ENCODE data around the gene THUMPD1.
"Not testable (repeated sequence)": the region's sequence is repeated elsewhere in the genome, so short reads cannot be mapped to it uniquely, and the experiment has no call there.

Gene THUMPD1

GRCh38 chr16:20741554-20742285 lies at the start of gene THUMPD1:
TSS of gene THUMPD1 (minus strand) at chr16:20741818. CDS start at chr16:20741739, 79 bp downstream.
- Histone ChIP-seq H3K27me3 (ENCODE audit: insufficient read depth, low read length) (no peaks in the 10 kb centered on the region), H2AFZ (ENCODE audit: low read depth, low read length) (peak within 1 kb of the TSS; percentile 62), H3K4me3 (ENCODE audit: low read length) (peak within 1 kb of the TSS; percentile 97), H3K4me1 (ENCODE audit: insufficient read depth, low read length) (peaks cover 12% of the 10 kb centered on the region), H3K9me3 (ENCODE audit: low read length) (no peaks in the 10 kb centered on the region), H3K36me3 (ENCODE audit: insufficient read depth, low read length) (peaks cover 23% of the 10 kb centered on the region)

GRCh38 chr16:20789130-20789529 lies 47.5 kb upstream of the THUMPD1 start:
- H3K9me3 ChIP-seq (ENCODE audit: low read length), result no peaks in the 10 kb centered on the region
- no peaks in the 10 kb centered on the region for H3K4me1 ChIP-seq (ENCODE audit: insufficient read depth, low read length)

GRCh38 chr16:20784204-20784603 lies 42.6 kb upstream of the THUMPD1 start:
- Histone ChIP-seq H3K9me3 (ENCODE audit: low read length) (no peaks in the 10 kb centered on the region), H3K27me3 (ENCODE audit: insufficient read depth, low read length) (no peaks in the 10 kb centered on the region), H2AFZ (ENCODE audit: low read depth, low read length) (no peak overlapping the region), H3K4me3 (ENCODE audit: low read length) (no peak overlapping the region), H3K36me3 (ENCODE audit: insufficient read depth, low read length) (no peaks in the 10 kb centered on the region), H3K4me1 (ENCODE audit: insufficient read depth, low read length) (no peaks in the 10 kb centered on the region)

More at GRCh38 chr16:20789130-20789529, 47.5 kb upstream of the THUMPD1 start:
- H3K36me3 ChIP-seq (ENCODE audit: insufficient read depth, low read length), result no peaks in the 10 kb centered on the region
- no peaks in the 10 kb centered on the region for H3K27me3 ChIP-seq (ENCODE audit: insufficient read depth, low read length)
- H2AFZ ChIP-seq (ENCODE audit: low read depth, low read length), result no peak overlapping the region
- H3K4me3 ChIP-seq (ENCODE audit: low read length), result no peak overlapping the region

DNA sequence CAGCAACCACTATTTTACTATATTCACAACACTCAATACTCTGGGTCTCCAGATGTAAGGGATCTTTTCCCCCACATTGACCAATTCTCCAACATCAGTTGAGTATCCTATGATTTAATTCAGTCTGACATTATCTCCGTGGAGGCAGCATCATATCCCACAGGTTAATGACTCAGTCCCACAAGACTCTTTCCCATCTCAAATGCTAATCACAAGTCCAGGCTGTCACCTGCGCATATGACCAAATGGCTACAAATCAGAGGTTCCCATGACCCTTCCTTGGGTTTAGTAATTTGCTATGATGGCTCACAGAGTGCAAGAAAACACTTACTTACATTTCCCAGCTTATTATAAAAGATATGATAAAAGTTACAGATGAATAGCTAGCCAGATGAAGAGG lies 40.9 kb upstream of the THUMPD1 start:
- Histone ChIP-seq H2AFZ (ENCODE audit: low read depth, low read length) (no peak overlapping the region), H3K9me3 (ENCODE audit: low read length) (no peaks in the 10 kb centered on the region), H3K27me3 (ENCODE audit: insufficient read depth, low read length) (no peaks in the 10 kb centered on the region), H3K4me1 (ENCODE audit: insufficient read depth, low read length) (no peaks in the 10 kb centered on the region), H3K4me3 (ENCODE audit: low read length) (no peak overlapping the region), H3K36me3 (ENCODE audit: insufficient read depth, low read length) (no peaks in the 10 kb centered on the region)

GRCh38 chr16:20781697-20782096 lies 40.1 kb upstream of the THUMPD1 start:
- Histone ChIP-seq H3K36me3 (ENCODE audit: insufficient read depth, low read length) (no peaks in the 10 kb centered on the region), H3K4me3 (ENCODE audit: low read length) (no peak overlapping the region), H3K4me1 (ENCODE audit: insufficient read depth, low read length) (no peaks in the 10 kb centered on the region)

DNA sequence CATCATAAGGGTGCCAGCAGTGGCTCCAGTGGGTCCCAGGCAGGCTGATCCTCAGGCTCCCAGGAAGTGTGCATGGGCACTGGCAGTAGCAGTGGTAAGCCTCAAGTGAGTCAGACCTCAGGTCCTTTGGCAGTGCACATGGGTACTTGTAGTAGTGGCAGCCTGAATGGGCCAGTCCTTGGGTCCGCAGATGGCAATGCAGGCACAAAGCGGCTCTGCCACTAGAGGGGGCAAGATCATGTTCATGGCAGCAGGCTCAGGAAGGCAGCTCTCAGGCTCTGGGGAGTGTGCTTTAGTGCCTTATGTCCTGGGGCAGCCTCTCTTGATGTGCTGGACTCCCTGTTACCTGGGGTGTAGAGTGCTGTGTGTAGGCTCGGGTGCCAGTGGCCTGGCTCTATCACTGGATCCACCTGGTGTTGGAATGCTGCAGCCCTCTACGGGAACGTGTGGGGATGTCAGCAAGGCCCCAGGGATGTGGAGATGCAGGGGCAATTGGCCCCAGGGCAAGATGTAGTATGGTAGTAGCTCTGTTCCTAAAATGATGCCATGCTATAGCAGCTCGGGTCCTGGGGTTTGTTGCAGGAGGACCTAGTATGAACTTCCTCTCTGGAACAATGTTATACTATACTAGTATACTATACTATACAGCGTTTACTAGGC lies 33.2 kb upstream of the THUMPD1 start:
- Histone ChIP-seq H3K36me3 (ENCODE audit: insufficient read depth, low read length) (no peaks in the 10 kb centered on the region), H3K4me1 (ENCODE audit: insufficient read depth, low read length) (no peaks in the 10 kb centered on the region), H3K9me3 (ENCODE audit: low read length) (no peaks in the 10 kb centered on the region), H2AFZ (ENCODE audit: low read depth, low read length) (no peak overlapping the region), H3K27me3 (ENCODE audit: insufficient read depth, low read length) (no peaks in the 10 kb centered on the region), H3K4me3 (ENCODE audit: low read length) (no peak overlapping the region)

More at GRCh38 chr16:20781697-20782096, 40.1 kb upstream of the THUMPD1 start:
- Histone ChIP-seq H3K9me3 (ENCODE audit: low read length) (no peaks in the 10 kb centered on the region), H3K27me3 (ENCODE audit: insufficient read depth, low read length) (no peaks in the 10 kb centered on the region), H2AFZ (ENCODE audit: low read depth, low read length) (no peak overlapping the region)

GRCh38 chr16:20773679-20774078 lies 32.1 kb upstream of the THUMPD1 start:
- Histone ChIP-seq H3K36me3 (ENCODE audit: insufficient read depth, low read length) (no peaks in the 10 kb centered on the region), H3K4me1 (ENCODE audit: insufficient read depth, low read length) (no peaks in the 10 kb centered on the region), H3K27me3 (ENCODE audit: insufficient read depth, low read length) (no peaks in the 10 kb centered on the region), H3K9me3 (ENCODE audit: low read length) (no peaks in the 10 kb centered on the region), H2AFZ (ENCODE audit: low read depth, low read length) (no peak overlapping the region), H3K4me3 (ENCODE audit: low read length) (no peak overlapping the region)

- Histone ChIP-seq H3K9me3 (ENCODE audit: low read length) (no peaks in the 10 kb centered on the region), H3K4me3 (ENCODE audit: low read length) (no peak overlapping the region), H3K27me3 (ENCODE audit: insufficient read depth, low read length) (no peaks in the 10 kb centered on the region), H3K36me3 (ENCODE audit: insufficient read depth, low read length) (no peaks in the 10 kb centered on the region), H3K4me1 (ENCODE audit: insufficient read depth, low read length) (no peaks in the 10 kb centered on the region), H2AFZ (ENCODE audit: low read depth, low read length) (no peak overlapping the region)
Measured at GRCh38 chr16:20768818-20769217, 27.2 kb upstream of the THUMPD1 start.

- no peaks in the 10 kb centered on the region for H3K9me3 ChIP-seq (ENCODE audit: low read length)
- H3K4me1 ChIP-seq (ENCODE audit: insufficient read depth, low read length), result no peaks in the 10 kb centered on the region
- H2AFZ ChIP-seq (ENCODE audit: low read depth, low read length), result no peak overlapping the region
- H3K27me3 ChIP-seq (ENCODE audit: insufficient read depth, low read length), result no peaks in the 10 kb centered on the region
- H3K36me3 ChIP-seq (ENCODE audit: insufficient read depth, low read length), result no peaks in the 10 kb centered on the region
- no peak overlapping the region for H3K4me3 ChIP-seq (ENCODE audit: low read length)
Measured at GRCh38 chr16:20768121-20768520, 26.5 kb upstream of the THUMPD1 start.

DNA sequence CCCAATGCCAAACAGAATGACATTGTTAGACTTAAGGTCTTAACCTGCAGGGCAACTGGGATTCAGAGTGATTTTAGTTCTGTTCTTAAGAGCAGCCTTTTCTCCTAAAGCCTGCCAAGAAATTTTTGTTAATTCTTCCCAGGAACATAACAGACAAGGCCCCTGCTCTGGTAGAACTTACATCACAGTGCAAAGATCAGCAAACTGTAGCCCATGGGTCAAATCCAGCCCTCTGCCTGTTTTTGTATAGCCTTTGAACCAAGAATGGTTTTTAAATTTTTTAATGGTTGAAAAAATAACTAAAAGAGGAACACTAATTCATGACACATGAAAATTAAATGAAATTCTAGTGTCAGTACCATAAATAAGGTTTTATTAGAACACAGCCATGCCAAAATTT lies 26.0 kb upstream of the THUMPD1 start:
- no peaks in the 10 kb centered on the region for H3K36me3 ChIP-seq (ENCODE audit: insufficient read depth, low read length)
- no peaks in the 10 kb centered on the region for H3K9me3 ChIP-seq (ENCODE audit: low read length)
- no peak overlapping the region for H2AFZ ChIP-seq (ENCODE audit: low read depth, low read length)
- H3K27me3 ChIP-seq (ENCODE audit: insufficient read depth, low read length), result no peaks in the 10 kb centered on the region
- H3K4me1 ChIP-seq (ENCODE audit: insufficient read depth, low read length), result no peaks in the 10 kb centered on the region
- no peak overlapping the region for H3K4me3 ChIP-seq (ENCODE audit: low read length)

GRCh38 chr16:20766294-20766693 lies 24.7 kb upstream of the THUMPD1 start:
- no peaks in the 10 kb centered on the region for H3K36me3 ChIP-seq (ENCODE audit: insufficient read depth, low read length)
- no peak overlapping the region for H2AFZ ChIP-seq (ENCODE audit: low read depth, low read length)
- no peaks in the 10 kb centered on the region for H3K9me3 ChIP-seq (ENCODE audit: low read length)
- no peaks in the 10 kb centered on the region for H3K4me1 ChIP-seq (ENCODE audit: insufficient read depth, low read length)
- no peaks in the 10 kb centered on the region for H3K27me3 ChIP-seq (ENCODE audit: insufficient read depth, low read length)
- no peak overlapping the region for H3K4me3 ChIP-seq (ENCODE audit: low read length)

DNA sequence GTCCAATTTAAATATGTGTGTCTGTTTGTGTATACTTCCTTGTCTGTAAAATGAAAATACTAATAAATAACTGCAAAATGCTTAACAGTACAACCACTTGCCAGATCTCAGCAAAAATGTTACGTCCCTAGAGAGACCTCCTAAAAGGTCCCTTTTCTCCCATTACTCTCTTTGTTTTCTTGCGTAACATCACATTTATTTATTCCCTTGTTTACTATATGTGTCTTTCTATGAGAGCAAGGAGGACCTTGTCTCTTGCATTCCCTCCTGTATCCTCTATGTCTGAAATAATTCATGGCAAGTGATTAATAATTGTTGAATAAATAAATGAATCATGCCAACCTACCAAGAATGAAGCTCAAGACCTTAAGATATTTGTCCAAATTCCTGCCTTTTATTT lies 24.1 kb upstream of the THUMPD1 start:
- Histone ChIP-seq H3K4me3 (ENCODE audit: low read length) (no peak overlapping the region), H3K36me3 (ENCODE audit: insufficient read depth, low read length) (no peaks in the 10 kb centered on the region), H3K27me3 (ENCODE audit: insufficient read depth, low read length) (no peaks in the 10 kb centered on the region), H2AFZ (ENCODE audit: low read depth, low read length) (no peak overlapping the region), H3K4me1 (ENCODE audit: insufficient read depth, low read length) (no peaks in the 10 kb centered on the region), H3K9me3 (ENCODE audit: low read length) (no peaks in the 10 kb centered on the region)

DNA sequence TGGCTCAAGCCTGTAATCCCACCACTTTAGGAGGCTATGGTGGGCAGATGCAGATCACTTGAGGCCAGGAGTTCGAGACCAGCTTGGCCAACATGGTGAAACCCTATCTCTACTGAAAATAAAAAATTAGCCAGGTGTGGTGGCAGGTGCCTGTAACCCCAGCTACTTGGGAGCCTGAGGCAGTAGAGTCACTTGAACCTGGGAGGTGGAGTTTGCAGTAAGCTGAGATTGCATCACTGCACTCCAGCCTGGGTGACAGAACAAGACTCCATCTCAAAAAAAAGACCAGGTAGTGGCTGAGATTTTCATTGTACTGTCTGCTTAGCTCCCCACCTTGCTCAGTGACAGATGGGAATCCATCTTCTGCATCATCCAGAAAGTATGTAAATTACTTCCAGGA lies 22.8 kb upstream of the THUMPD1 start:
- H3K36me3 ChIP-seq (ENCODE audit: insufficient read depth, low read length); H3K27me3 ChIP-seq (ENCODE audit: insufficient read depth, low read length); H3K4me3 ChIP-seq (ENCODE audit: low read length); H3K4me1 ChIP-seq (ENCODE audit: insufficient read depth, low read length); H2AFZ ChIP-seq (ENCODE audit: low read depth, low read length); H3K9me3 ChIP-seq (ENCODE audit: low read length): not testable (repeated sequence)

All from neuron (in vitro differentiated cells).